HepG2 (cell line): ENCODE data around the gene CES2. TPM values are rescaled to one million over a fixed set of nuclear protein-coding genes. Genes with fewer than 3 reads are reported as not detected.

ENCODE experiments used
- ATAC-seq: fragments of 200-7000 bp; cut with Tn5 transposase; 3 replicates; pipeline ENCODE4 v1.9.1; 2020; ENCODE audit warnings: mild to moderate bottlenecking, moderate library complexity
- BruUV-seq: library from RNA; stranded (reverse); fragments of 400-500 nt; replicated peaks from 2 replicates; lab custom pipeline; 2021; lab: Mats Ljungman, UMichigan
- CTCF ChIA-PET: fragments of 300-600 bp; formaldehyde crosslinking; extraction: SDS; loops from one replicate; lab custom pipeline; 2021; ENCODE audit warnings: low total read pairs, inconsistent platforms, low intra/inter-chr PET ratio; lab: Yijun Ruan, JAX
- POLR2A ChIA-PET: fragments of 350-600 bp; sonication (Branson Sonifier 250); formaldehyde crosslinking; loops from one replicate; lab custom pipeline; 2020; ENCODE audit warnings: antibody characterized with exemption, inconsistent platforms; lab: Yijun Ruan, JAX
- DNase-seq: peaks from one replicate; pipeline ENCODE4 v3.0.0-alpha.2; 2015; ENCODE audit warnings: low spot score
- FAIRE-seq: peaks from 3 replicates; lab custom pipeline; 2011; peaks lifted over from hg19 to GRCh38; lab: Jason Lieb, UNC
- H2AFZ ChIP-seq: one replicate; pipeline ENCODE4 v1.6.1; 2011; ENCODE audit warnings: low read length, inconsistent platforms
- H3K27ac ChIP-seq: fragments of 300-600 bp; 3 replicates; pipeline ENCODE4 v1.8.0; 2011; ENCODE audit warnings: mixed run types, mild to moderate bottlenecking, mixed read lengths, low read length, inconsistent platforms; ENCODE audit not compliant: insufficient read depth; ENCODE audit errors: extremely low read length
- H3K27me3 ChIP-seq, 2 experiments: fragments of 200-600 bp in 1 of 2; 2 replicates in 1 of 2; 3 replicates in 1 of 2; pipeline versions ENCODE4 v1.6.0 to v1.8.0; 2011; ENCODE audit warnings: low read length in 2 of 2, mild to moderate bottlenecking in 2 of 2, moderate library complexity in 2 of 2, inconsistent platforms in 1 of 2; ENCODE audit not compliant: insufficient read depth in 2 of 2, control insufficient read depth in 1 of 2
- H3K36me3 ChIP-seq, 2 experiments: fragments of 200-600 bp in 1 of 2; replicated peaks in 1 of 2; 2 replicates in 1 of 2; 3 replicates in 1 of 2; pipeline versions ENCODE4 v1.5.1 to v1.8.0; 2011; ENCODE audit warnings: low read length in 2 of 2, inconsistent platforms in 1 of 2; ENCODE audit not compliant: insufficient read depth in 2 of 2, control insufficient read depth in 1 of 2
- H3K4me1 ChIP-seq: 2 replicates; pipeline ENCODE4 v1.5.1; 2012; ENCODE audit warnings: low read length, inconsistent platforms; ENCODE audit not compliant: insufficient read depth
- H3K4me2 ChIP-seq: 2 replicates; pipeline ENCODE4 v1.6.0; 2011; ENCODE audit warnings: low read depth, low read length, inconsistent platforms
- H3K4me3 ChIP-seq, 3 experiments: fragments of 200-600 bp in 1 of 3; sonication (generic), shearing (Covaris generic) in 1 of 3; replicated peaks in 1 of 3; 2 replicates each; pipeline ENCODE4 v1.5.1; 2011 to 2016; ENCODE audit warnings: low read length in 3 of 3, inconsistent platforms in 2 of 3, low read depth in 2 of 3, mild to moderate bottlenecking in 2 of 3, control low read depth in 1 of 3, mixed read lengths in 1 of 3; ENCODE audit not compliant: insufficient read depth in 1 of 3
- H3K79me2 ChIP-seq: one replicate; pipeline ENCODE4 v1.6.1; 2011; ENCODE audit warnings: low read length, inconsistent platforms; ENCODE audit not compliant: insufficient read depth
- H3K9ac ChIP-seq: 2 replicates; pipeline ENCODE4 v1.6.0; 2011; ENCODE audit warnings: mild to moderate bottlenecking, low read depth, low read length, inconsistent platforms; ENCODE audit not compliant: insufficient read depth
- H3K9me3 ChIP-seq: 2 replicates; pipeline ENCODE4 v1.5.1; 2012; ENCODE audit warnings: mild to moderate bottlenecking, low read length
- H4K20me1 ChIP-seq: 2 replicates; pipeline ENCODE4 v1.6.0; 2011; ENCODE audit warnings: inconsistent platforms, mild to moderate bottlenecking, low read length, moderate library complexity; ENCODE audit not compliant: insufficient read depth
- CERS6 ChIP-seq: sonication (generic); formaldehyde crosslinking; IDR thresholded peaks from 2 replicates; pipeline ENCODE4 v1.5.0; 2020; ENCODE audit warnings: missing genetic modification reagents
- GABPA ChIP-seq, 2 experiments: IDR thresholded peaks; 2 replicates each; pipeline ENCODE4 v1.6.1; 2011 to 2016; ENCODE audit warnings: low read depth in 2 of 2, low read length in 1 of 2, missing biosample characterization in 1 of 2, missing genetic modification characterization in 1 of 2
- GATA4 ChIP-seq: sonication (generic); IDR thresholded peaks from 2 replicates; pipeline ENCODE4 v1.6.1; 2016; ENCODE audit warnings: antibody characterized with exemption, low read depth, borderline replicate concordance
- GLI4 ChIP-seq: sonication (generic); formaldehyde crosslinking; IDR thresholded peaks from 2 replicates; pipeline ENCODE4 v1.5.1; 2020; ENCODE audit warnings: missing genetic modification reagents, mild to moderate bottlenecking, moderate library complexity, borderline replicate concordance
- IKZF1 ChIP-seq: fragments of 450-650 bp; IDR thresholded peaks from 2 replicates; pipeline ENCODE4 v1.7.1; 2016
- NFYC ChIP-seq: IDR thresholded peaks from 2 replicates; pipeline ENCODE4 v1.6.1; 2016; ENCODE audit warnings: missing genetic modification reagents, missing compliant biosample characterization
- NR1H2 ChIP-seq: sonication (generic); formaldehyde crosslinking; IDR thresholded peaks from 2 replicates; pipeline ENCODE4 v1.8.1; 2022; ENCODE audit warnings: low read depth, missing genetic modification reagents, borderline replicate concordance
- PHF20 ChIP-seq: sonication (generic); formaldehyde crosslinking; IDR thresholded peaks from 2 replicates; pipeline ENCODE4 v1.5.0; 2020; ENCODE audit warnings: mild to moderate bottlenecking, missing genetic modification reagents
- ZNF326 ChIP-seq: sonication (generic); formaldehyde crosslinking; IDR thresholded peaks from 2 replicates; pipeline ENCODE4 v1.4.0; 2020; ENCODE audit warnings: missing genetic modification reagents, borderline replicate concordance
- ZSCAN22 ChIP-seq: sonication (generic); formaldehyde crosslinking; IDR thresholded peaks from 2 replicates; pipeline ENCODE4 v1.4.0; 2020; ENCODE audit warnings: mild to moderate bottlenecking, missing genetic modification reagents
- WGBS: methylation state at CpG from one replicate; pipeline ENCODE4 v1.1.6; 2017; ENCODE audit warnings: low lambda C conversion rate; 5-methylcytosine and 5-hydroxymethylcytosine counted together
- in situ Hi-C: cut with HindIII; loops from 2 replicates; pipeline ENCODE4 v1.10.0; 2017; ENCODE audit warnings: low pct_unique_long_range_greater_than_20kb; ENCODE audit not compliant: extremely low pct_ligation_motif_present
- intact Hi-C: fragments of 100-400 bp; cut with micrococcal nuclease; formaldehyde crosslinking; loops from one replicate; pipeline ENCODE4 v1.10.0; 2022; ENCODE audit not compliant: unreplicated experiment
- polyA plus RNA-seq, 8 experiments: library from polyadenylated mRNA; depleted of rRNA in 3 of 8; stranded (reverse) in 7 of 8; unstranded in 1 of 8; fragments of >200 nt; fragmentation: Illumina TruSeq in 4 of 8; extraction: Trizol in 4 of 8; gene quantifications; 2 replicates each; pipeline versions ENCODE4 v1.2.1 to v1.2.3, GENCODE V29; 2011 to 2016; ENCODE audit warnings: low read depth in 4 of 8, missing spikeins in 1 of 8, mixed read lengths in 1 of 8; ENCODE audit not compliant: insufficient read depth in 1 of 8
- total RNA-seq, 5 experiments: library from RNA; depleted of rRNA; stranded (reverse); fragments of >200 nt; fragmentation: Illumina TruSeq; extraction: Trizol; gene quantifications; 2 replicates each; pipeline ENCODE4 v1.2.3, GENCODE V29; 2016; ENCODE audit warnings: low read depth in 1 of 5
- TF ChIP-seq, protein P1 (sequence below): sonication (generic); formaldehyde crosslinking; IDR thresholded peaks from 2 replicates; pipeline ENCODE4 v1.4.0; 2020; ENCODE audit warnings: missing genetic modification reagents, borderline replicate concordance

The CES2 gene
- total and polyA plus RNA-seq, 2 of the 13 experiments (the other 11 are each of a cell fraction or from before 2014, with no cell fraction given) = 50.6 to 63.8 TPM

GRCh38 chr16:66964049-66964448 lies 28.7 kb downstream of the CES2 start:
- H3K36me3 ChIP-seq = no peaks in the 10 kb centered on the region
- no peak overlapping the region for H3K4me3 ChIP-seq
- no peak overlapping the region for H3K9ac ChIP-seq
- FAIRE-seq = no peak
- TF ChIP-seq ZNF326 (CRISPR knock-in tag) (no peak), NR1H2 (CRISPR knock-in tag) (no peak), ZSCAN22 (CRISPR knock-in tag) (no peak), GATA4 (no peak), GABPA (IDR thresholded peaks at IDR 0.05; ENCODE audit: low read depth, low read length) (no peak), GABPA (CRISPR knock-in tag; IDR thresholded peaks at IDR 0.05; ENCODE audit: low read depth) (no peak), PHF20 (CRISPR knock-in tag) (no peak), CERS6 (CRISPR knock-in tag) (no peak), IKZF1 (no peak), NFYC (CRISPR knock-in tag) (no peak), GLI4 (no peak)
- TF ChIP-seq, protein P1, sequence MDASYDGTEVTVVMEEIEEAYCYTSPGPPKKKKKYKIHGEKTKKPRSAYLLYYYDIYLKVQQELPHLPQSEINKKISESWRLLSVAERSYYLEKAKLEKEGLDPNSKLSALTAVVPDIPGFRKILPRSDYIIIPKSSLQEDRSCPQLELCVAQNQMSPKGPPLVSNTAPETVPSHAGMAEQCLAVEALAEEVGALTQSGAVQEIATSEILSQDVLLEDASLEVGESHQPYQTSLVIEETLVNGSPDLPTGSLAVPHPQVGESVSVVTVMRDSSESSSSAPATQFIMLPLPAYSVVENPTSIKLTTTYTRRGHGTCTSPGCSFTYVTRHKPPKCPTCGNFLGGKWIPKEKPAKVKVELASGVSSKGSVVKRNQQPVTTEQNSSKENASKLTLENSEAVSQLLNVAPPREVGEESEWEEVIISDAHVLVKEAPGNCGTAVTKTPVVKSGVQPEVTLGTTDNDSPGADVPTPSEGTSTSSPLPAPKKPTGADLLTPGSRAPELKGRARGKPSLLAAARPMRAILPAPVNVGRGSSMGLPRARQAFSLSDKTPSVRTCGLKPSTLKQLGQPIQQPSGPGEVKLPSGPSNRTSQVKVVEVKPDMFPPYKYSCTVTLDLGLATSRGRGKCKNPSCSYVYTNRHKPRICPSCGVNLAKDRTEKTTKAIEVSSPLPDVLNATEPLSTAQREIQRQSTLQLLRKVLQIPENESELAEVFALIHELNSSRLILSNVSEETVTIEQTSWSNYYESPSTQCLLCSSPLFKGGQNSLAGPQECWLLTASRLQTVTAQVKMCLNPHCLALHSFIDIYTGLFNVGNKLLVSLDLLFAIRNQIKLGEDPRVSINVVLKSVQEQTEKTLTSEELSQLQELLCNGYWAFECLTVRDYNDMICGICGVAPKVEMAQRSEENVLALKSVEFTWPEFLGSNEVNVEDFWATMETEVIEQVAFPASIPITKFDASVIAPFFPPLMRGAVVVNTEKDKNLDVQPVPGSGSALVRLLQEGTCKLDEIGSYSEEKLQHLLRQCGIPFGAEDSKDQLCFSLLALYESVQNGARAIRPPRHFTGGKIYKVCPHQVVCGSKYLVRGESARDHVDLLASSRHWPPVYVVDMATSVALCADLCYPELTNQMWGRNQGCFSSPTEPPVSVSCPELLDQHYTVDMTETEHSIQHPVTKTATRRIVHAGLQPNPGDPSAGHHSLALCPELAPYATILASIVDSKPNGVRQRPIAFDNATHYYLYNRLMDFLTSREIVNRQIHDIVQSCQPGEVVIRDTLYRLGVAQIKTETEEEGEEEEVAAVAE = no peak
- TF ChIP-seq, all 625 proteins: peak for 0
- ChIA-PET POLR2A (no interaction called here), CTCF (no interaction called here)
- no peak for DNase-seq
- no TSS peak for BruUV-seq
- intact Hi-C loops (no loop called here), in situ Hi-C loops (no loop called here)
- no peak overlapping the region for H3K4me2 ChIP-seq
- H2AFZ ChIP-seq = no peak overlapping the region
- no peaks in the 10 kb centered on the region for H4K20me1 ChIP-seq
- no peak overlapping the region for H3K27ac ChIP-seq
- H3K79me2 ChIP-seq = no peaks in the 10 kb centered on the region
- H3K27me3 ChIP-seq = no peaks in the 10 kb centered on the region
- no peaks in the 10 kb centered on the region for H3K9me3 ChIP-seq
- 79% methylated on average over 5 of the region's 6 CpGs for WGBS
- no peak for ATAC-seq
- peaks cover 26% of the 10 kb centered on the region for H3K4me1 ChIP-seq
